NCI-H748 treated with DMSO at 0.1 percent for 48 hours (cell line): Measurements from ENCODE around the gene GALNS.
"Not testable (repeated sequence)": the region's sequence is repeated elsewhere in the genome, so short reads cannot be mapped to it uniquely, and the experiment has no call there.

Experiments
- DNase-seq: peaks from one replicate; lab custom pipeline; 2025; lab: John Stamatoyannopoulos, UW

GALNS gene

GRCh38 chr16:88784074-88784855 is 72.5 kb downstream of the GALNS start:
- no peak for DNase-seq

- DNase-seq = no peak
Observed at GRCh38 chr16:88783391-88784073, 73.2 kb downstream of the GALNS start.

GRCh38 chr16:88782454-88783390 is 74.0 kb downstream of the GALNS start:
- DNase-seq = no peak

GRCh38 chr16:88781140-88782077 is 75.3 kb downstream of the GALNS start:
- no peak for DNase-seq

GRCh38 chr16:88780142-88781062 is 76.3 kb downstream of the GALNS start:
- DNase-seq = no peak

- DNase-seq = no peak
Observed at GRCh38 chr16:88779406-88780141, 77.2 kb downstream of the GALNS start.

GRCh38 chr16:88778541-88779065 is 78.1 kb downstream of the GALNS start:
- no peak for DNase-seq

- DNase-seq = no peak
Observed at GRCh38 chr16:88778271-88778525, 78.5 kb downstream of the GALNS start.

GRCh38 chr16:88777471-88778270 is 79.1 kb downstream of the GALNS start:
- DNase-seq = no peak

GRCh38 chr16:88775825-88776224 is 80.9 kb downstream of the GALNS start:
- no peak for DNase-seq

GRCh38 chr16:88774544-88775393 is 82.0 kb downstream of the GALNS start:
- no peak for DNase-seq

- DNase-seq = no peak
Observed at GRCh38 chr16:88773812-88774291, 82.9 kb downstream of the GALNS start.

- DNase-seq = no peak
Observed at GRCh38 chr16:88772871-88773811, 83.6 kb downstream of the GALNS start.

- not testable (repeated sequence) for DNase-seq
Observed at GRCh38 chr16:88771781-88772180, 85.0 kb downstream of the GALNS start.

- no peak for DNase-seq
Observed at GRCh38 chr16:88771294-88771772, 85.4 kb downstream of the GALNS start.
